Neural crest cell (in vitro differentiated cells): ENCODE measurements around the gene ZBBX. TPM values are rescaled to one million over a fixed set of nuclear protein-coding genes. Genes with fewer than 3 reads are reported as not detected.

ENCODE experiments used
- DNase-seq: peaks from one replicate; pipeline ENCODE4 v3.0.0; 2021; ENCODE audit warnings: low read depth, mixed read lengths, low spot score
- H3K27ac Mint-ChIP-seq: one replicate; pipeline ENCODE4 v1.8.0; 2021; ENCODE audit warnings: mild to moderate bottlenecking, mixed read lengths; ENCODE audit not compliant: unreplicated experiment
- H3K27me3 Mint-ChIP-seq: 2 replicates; pipeline ENCODE4 v1.8.0; 2021; ENCODE audit warnings: low read depth, mild to moderate bottlenecking, mixed read lengths
- H3K36me3 Mint-ChIP-seq: 2 replicates; pipeline ENCODE4 v1.8.0; 2021; ENCODE audit warnings: low read depth, mild to moderate bottlenecking, mixed read lengths
- H3K4me1 Mint-ChIP-seq: 2 replicates; pipeline ENCODE4 v1.8.0; 2021; ENCODE audit warnings: mixed read lengths
- H3K4me3 Mint-ChIP-seq: one replicate; pipeline ENCODE4 v1.8.0; 2021; ENCODE audit warnings: mild to moderate bottlenecking, mixed read lengths
- H3K9me3 Mint-ChIP-seq: 2 replicates; pipeline ENCODE4 v1.8.0; 2021; ENCODE audit warnings: mixed read lengths
- CTCF ChIP-seq: fragments of 200-600 bp; sonication (generic); conservative IDR thresholded peaks from 2 replicates; pipeline ENCODE4 v1.5.0; 2021; ENCODE audit warnings: antibody characterized with exemption, mild to moderate bottlenecking
- total RNA-seq: library from RNA; stranded (reverse); gene quantifications from 2 replicates; pipeline ENCODE4 v1.2.1, GENCODE V29; 2021

ZBBX gene
- total RNA-seq, 1 donor from 2014 or later: 1.6 TPM

- no peak for DNase-seq
- no peak for TF ChIP-seq CTCF
- H3K27me3 Mint-ChIP-seq: no peaks in the 10 kb centered on the region
- no peak overlapping the region for H3K4me3 Mint-ChIP-seq
- no peak overlapping the region for H3K27ac Mint-ChIP-seq
- H3K4me1 Mint-ChIP-seq: no peaks in the 10 kb centered on the region
- peaks cover 5% of the 10 kb centered on the region for H3K9me3 Mint-ChIP-seq
- no peaks in the 10 kb centered on the region for H3K36me3 Mint-ChIP-seq
Observed at GRCh38 chr3:167330993-167331785, 48.9 kb downstream of the ZBBX start.

- no peak for TF ChIP-seq CTCF
- H3K9me3 Mint-ChIP-seq: peaks cover 3% of the 10 kb centered on the region
- DNase-seq: no peak
- H3K4me3 Mint-ChIP-seq: no peak overlapping the region
- no peaks in the 10 kb centered on the region for H3K36me3 Mint-ChIP-seq
- H3K27ac Mint-ChIP-seq: no peak overlapping the region
- no peaks in the 10 kb centered on the region for H3K4me1 Mint-ChIP-seq
- no peaks in the 10 kb centered on the region for H3K27me3 Mint-ChIP-seq
Observed at GRCh38 chr3:167323572-167323971, 56.5 kb downstream of the ZBBX start.

DNA sequence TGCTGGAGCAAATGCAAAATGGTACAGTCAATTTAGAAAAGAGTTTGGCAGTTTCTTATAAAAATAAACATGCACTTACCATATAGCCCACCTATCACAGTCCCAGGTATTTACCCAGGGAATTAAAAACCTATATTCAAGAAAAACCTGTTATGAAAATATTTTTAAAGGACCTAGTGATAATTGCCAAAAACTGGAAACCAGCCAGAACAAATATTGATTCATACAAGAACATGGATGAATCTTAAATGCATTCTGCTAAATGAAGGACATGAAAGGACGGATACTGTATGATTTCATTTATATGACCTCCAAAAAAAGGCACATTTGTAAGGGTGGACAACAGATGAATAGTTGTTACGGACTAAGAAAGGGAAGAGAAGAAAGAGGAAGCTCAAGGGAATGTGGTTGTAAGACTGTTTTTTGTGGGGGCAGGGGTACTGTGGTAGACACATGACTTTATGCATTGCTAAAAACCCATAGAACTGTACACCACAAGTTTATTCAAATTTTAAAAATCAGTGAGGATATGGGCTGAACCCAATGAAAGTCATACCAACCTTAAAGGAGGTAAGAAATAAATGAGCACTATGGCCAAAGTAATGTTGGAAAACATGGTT, 61.0 kb downstream of the ZBBX start:
- no peak for DNase-seq
- no peaks in the 10 kb centered on the region for H3K36me3 Mint-ChIP-seq
- no peak overlapping the region for H3K4me3 Mint-ChIP-seq
- H3K27ac Mint-ChIP-seq: no peak overlapping the region
- no peaks in the 10 kb centered on the region for H3K4me1 Mint-ChIP-seq
- no peaks in the 10 kb centered on the region for H3K27me3 Mint-ChIP-seq
- no peaks in the 10 kb centered on the region for H3K9me3 Mint-ChIP-seq
- no peak for TF ChIP-seq CTCF

- H3K27ac Mint-ChIP-seq: no peak overlapping the region
- H3K4me1 Mint-ChIP-seq: no peaks in the 10 kb centered on the region
- no peak for TF ChIP-seq CTCF
- no peak for DNase-seq
- no peaks in the 10 kb centered on the region for H3K9me3 Mint-ChIP-seq
- no peaks in the 10 kb centered on the region for H3K27me3 Mint-ChIP-seq
- H3K4me3 Mint-ChIP-seq: no peak overlapping the region
- no peaks in the 10 kb centered on the region for H3K36me3 Mint-ChIP-seq
Observed at GRCh38 chr3:167318306-167318705, 61.8 kb downstream of the ZBBX start.

- Mint-ChIP-seq H3K27me3 (no peaks in the 10 kb centered on the region), H3K27ac (no peak overlapping the region), H3K4me1 (no peaks in the 10 kb centered on the region), H3K9me3 (no peaks in the 10 kb centered on the region), H3K36me3 (no peaks in the 10 kb centered on the region), H3K4me3 (no peak overlapping the region)
- no peak for DNase-seq
- no peak for TF ChIP-seq CTCF
Observed at GRCh38 chr3:167306319-167306718, 73.8 kb downstream of the ZBBX start.
